ENCODE data around the gene LCT.
A peak's percentile ranks its signal among the peaks of the same experiment; 100 is the strongest.

The LCT gene

DNA sequence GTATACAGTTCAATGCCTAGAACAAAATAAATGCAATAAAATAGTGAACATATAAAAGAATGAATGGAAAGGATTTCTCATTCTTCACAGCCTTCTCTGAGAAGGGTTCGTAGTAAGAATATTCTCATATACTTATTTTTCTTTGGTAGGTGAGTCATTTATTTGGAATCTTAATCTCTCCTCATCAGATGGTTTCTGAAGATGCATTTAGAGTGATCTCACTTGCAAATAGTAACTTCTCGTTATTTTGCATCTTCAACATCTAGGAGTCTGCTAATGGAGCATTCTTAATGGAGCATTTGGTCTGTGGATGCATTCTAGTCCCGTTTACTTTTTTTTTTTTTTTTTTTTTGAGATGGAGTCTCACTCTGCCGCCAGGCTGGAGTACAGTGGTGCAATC, 91.4 kb downstream of the LCT start:
- Histone ChIP-seq H3K36me3 (ENCODE audit: control insufficient read depth, insufficient read depth, low read length) (no peaks in the 10 kb centered on the region; the same call in 1 of the 2 replicates), H3K4me3 (ENCODE audit: low read length) (no peak overlapping the region), H3K27me3 (ENCODE audit: control insufficient read depth, insufficient read depth, low read length) (no peaks in the 10 kb centered on the region), H3K4me1 (ENCODE audit: control insufficient read depth, insufficient read depth, low read length) (no peaks in the 10 kb centered on the region), H3K27ac (ENCODE audit: low read length) (no peak overlapping the region), H3K9me3 (ENCODE audit: control insufficient read depth, insufficient read depth, low read length) (no peaks in the 10 kb centered on the region)
- no peak for DNase-seq (ENCODE audit: low read depth, low spot score)
- WGBS (ENCODE audit: insufficient coverage, insufficient read length), result no CpG with 5 or more reads among the region's 4 CpGs

DNA sequence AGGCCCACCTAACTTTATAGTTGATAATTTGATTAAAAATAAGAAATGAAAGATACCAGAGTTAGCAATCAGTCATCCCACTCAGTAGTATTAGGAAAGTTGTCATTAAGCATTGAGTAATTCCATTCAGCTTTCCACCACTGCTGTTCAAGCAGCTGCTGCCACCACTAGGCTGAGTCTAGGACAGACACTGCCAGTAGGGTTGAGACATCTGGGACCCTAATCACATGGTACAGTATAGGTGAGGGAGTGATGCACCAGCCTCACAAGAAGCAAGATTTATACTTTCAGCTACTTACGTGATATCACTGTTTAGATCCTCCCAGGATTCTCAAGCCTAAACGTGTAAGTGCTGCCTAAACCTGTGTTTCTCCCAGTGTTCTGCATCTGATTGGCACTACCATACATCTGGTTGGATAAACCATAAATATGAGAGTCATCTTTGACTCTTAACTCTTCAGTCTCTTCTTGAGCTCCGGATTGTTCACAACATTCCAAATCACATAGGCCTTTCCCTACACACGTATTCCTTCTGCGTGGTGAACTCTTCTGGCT, 92.1 kb downstream of the LCT start:
- no CpG with 5 or more reads among the region's 5 CpGs for WGBS (ENCODE audit: insufficient coverage, insufficient read length)

DNA sequence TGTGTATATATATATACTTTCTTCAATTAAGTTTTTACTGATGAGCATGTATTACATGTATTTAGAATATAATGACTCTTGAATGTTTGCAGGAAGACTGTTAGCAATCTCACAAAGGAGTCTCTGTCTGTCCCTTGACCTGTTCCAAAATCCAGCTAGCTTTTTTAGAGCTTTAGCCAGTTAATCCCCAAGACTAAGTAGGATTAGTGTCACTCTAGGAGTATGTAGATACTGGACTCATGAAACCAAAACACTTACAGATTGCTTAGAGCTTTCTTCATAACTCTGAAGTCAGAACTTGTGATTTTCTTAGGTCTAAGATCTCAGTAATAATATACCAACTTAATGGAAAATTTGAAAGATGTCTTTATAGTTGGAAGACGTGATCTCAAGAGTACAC, 93.1 kb downstream of the LCT start:
- H3K27ac ChIP-seq (ENCODE audit: low read length), result no peak overlapping the region

More for the DNA sequence above, 92.1 kb downstream of the LCT start:
- no peak overlapping the region for H3K4me3 ChIP-seq (ENCODE audit: low read length)
- no peaks in the 10 kb centered on the region for H3K9me3 ChIP-seq (ENCODE audit: control insufficient read depth, insufficient read depth, low read length)
- H3K27ac ChIP-seq (ENCODE audit: low read length), result no peak overlapping the region
- H3K36me3 ChIP-seq (ENCODE audit: control insufficient read depth, insufficient read depth, low read length), result no peaks in the 10 kb centered on the region; the same call in 1 of the 2 replicates
- no peaks in the 10 kb centered on the region for H3K27me3 ChIP-seq (ENCODE audit: control insufficient read depth, insufficient read depth, low read length)
- no peaks in the 10 kb centered on the region for H3K4me1 ChIP-seq (ENCODE audit: control insufficient read depth, insufficient read depth, low read length)
- no peak for DNase-seq (ENCODE audit: low read depth, low spot score)

DNA sequence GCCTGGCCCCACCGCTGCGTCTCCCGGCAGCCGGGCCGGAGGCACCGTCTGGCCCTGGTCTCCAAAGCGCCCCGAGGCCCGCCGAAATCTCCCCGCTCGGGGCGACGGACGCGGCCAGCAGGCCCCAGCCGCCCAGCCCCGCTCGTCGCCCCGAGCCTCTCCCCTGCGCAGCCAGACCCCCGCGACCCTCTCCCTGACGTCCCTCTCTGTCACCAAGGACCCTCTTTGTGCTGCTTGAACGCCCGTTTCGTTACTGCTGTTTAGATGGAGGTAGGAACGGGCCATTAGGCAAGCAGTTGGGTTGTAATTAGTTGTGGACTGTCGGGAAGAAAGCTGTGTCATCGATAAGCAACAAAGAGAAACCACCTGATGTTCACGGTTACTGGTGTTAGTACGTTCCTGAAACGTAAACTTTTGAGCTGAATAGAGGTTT, 94.6 kb downstream of the LCT start:
- no peak for DNase-seq (ENCODE audit: low read depth, low spot score)
- peak overlapping the region; percentile 77 for H3K4me3 ChIP-seq (ENCODE audit: low read length)
- H3K9me3 ChIP-seq (ENCODE audit: control insufficient read depth, insufficient read depth, low read length), result no peaks in the 10 kb centered on the region
- no peaks in the 10 kb centered on the region; the same call in 1 of the 2 replicates for H3K36me3 ChIP-seq (ENCODE audit: control insufficient read depth, insufficient read depth, low read length)
- no peaks in the 10 kb centered on the region for H3K27me3 ChIP-seq (ENCODE audit: control insufficient read depth, insufficient read depth, low read length)
- WGBS (ENCODE audit: insufficient coverage, insufficient read length), result no CpG with 5 or more reads among the region's 34 CpGs
- H3K4me1 ChIP-seq (ENCODE audit: control insufficient read depth, insufficient read depth, low read length), result no peaks in the 10 kb centered on the region
- no peak overlapping the region for H3K27ac ChIP-seq (ENCODE audit: low read length)

More for the DNA sequence above, 93.1 kb downstream of the LCT start:
- no peaks in the 10 kb centered on the region for H3K9me3 ChIP-seq (ENCODE audit: control insufficient read depth, insufficient read depth, low read length)
- no CpG with 5 or more reads among the region's 1 CpG for WGBS (ENCODE audit: insufficient coverage, insufficient read length)
- H3K4me3 ChIP-seq (ENCODE audit: low read length), result no peak overlapping the region
- no peaks in the 10 kb centered on the region for H3K27me3 ChIP-seq (ENCODE audit: control insufficient read depth, insufficient read depth, low read length)
- no peaks in the 10 kb centered on the region; the same call in 1 of the 2 replicates for H3K36me3 ChIP-seq (ENCODE audit: control insufficient read depth, insufficient read depth, low read length)
- no peaks in the 10 kb centered on the region for H3K4me1 ChIP-seq (ENCODE audit: control insufficient read depth, insufficient read depth, low read length)
- no peak for DNase-seq (ENCODE audit: low read depth, low spot score)

DNA sequence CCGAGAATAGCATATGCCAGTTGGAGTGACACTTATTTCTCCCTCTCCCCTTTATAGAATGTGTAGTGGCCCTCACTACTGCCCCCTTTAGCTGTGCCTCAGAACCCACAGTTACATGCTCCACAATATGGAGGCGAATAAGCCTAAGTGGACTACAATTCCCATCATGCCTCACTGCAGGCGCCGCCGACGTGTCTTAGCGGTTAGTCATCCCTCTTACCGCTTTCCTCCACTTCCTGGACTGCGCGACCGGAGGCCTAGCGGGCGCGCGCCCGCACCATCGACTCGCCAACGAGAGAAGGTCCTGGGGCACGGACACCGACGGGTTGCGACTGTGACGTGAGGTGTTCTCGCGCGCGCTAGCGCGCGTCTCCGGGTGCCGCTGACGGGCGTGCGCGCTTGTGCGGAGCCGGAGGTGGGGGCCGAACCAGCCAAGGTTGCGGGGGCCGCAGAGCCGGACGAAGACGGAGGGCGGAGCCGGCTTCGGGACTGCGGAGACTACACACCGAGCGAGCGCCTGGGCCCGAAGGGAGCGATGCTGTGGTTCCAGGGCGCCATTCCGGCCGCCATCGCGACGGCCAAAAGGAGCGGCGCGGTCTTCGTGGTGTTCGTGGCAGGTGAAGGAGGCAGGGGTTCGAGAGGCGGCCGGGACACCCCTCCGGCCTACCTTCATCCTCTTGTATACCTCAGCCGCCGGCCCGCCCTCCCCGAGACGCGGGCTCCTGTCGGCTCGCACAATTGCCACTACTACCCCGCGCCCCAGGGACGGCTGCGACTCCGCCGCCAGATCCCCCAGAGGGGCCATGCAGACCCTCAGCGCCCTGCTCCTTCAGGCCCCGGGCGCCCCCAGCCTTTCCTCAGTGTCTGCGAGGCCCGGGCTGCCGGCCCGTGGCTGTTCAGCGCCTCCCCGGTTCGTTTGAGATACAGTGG, 95.3 kb downstream of the LCT start, which contains the start of gene UBXN4:
Gene UBXN4 (plus strand): TSS at position 461 of the 930 bp plus-strand sequence. CDS start 75 bp downstream, at position 536.
- H3K27ac ChIP-seq (ENCODE audit: low read length), result no peak within 1 kb of the TSS
- no peaks in the 10 kb centered on the region for H3K4me1 ChIP-seq (ENCODE audit: control insufficient read depth, insufficient read depth, low read length)
- H3K36me3 ChIP-seq (ENCODE audit: control insufficient read depth, insufficient read depth, low read length), result no peaks in the 10 kb centered on the region; the same call in 1 of the 2 replicates
- H3K4me3 ChIP-seq (ENCODE audit: low read length), result peak within 1 kb of the TSS; percentile 77
- no CpG with 5 or more reads among the region's 93 CpGs for WGBS (ENCODE audit: insufficient coverage, insufficient read length)
- DNase-seq (ENCODE audit: low read depth, low spot score), result peak; percentile 97
- no peaks in the 10 kb centered on the region for H3K9me3 ChIP-seq (ENCODE audit: control insufficient read depth, insufficient read depth, low read length)
- no peaks in the 10 kb centered on the region for H3K27me3 ChIP-seq (ENCODE audit: control insufficient read depth, insufficient read depth, low read length)

DNA sequence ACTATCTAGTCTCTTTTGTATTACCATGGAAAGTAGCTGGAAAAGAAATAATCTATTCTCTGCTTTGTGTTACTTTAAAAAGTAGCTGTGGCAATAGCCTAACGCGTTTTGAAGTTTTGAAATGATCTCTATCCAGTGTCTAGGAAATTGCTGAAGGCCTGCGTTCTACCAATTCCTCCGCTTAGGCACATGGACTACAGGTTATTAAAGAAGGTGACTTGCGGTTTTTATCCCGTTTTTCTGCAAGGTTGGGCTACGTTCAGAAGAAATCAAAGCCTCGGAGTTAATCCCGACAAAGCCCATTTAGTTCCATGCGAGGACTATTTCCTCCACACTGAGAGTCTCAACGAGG, 96.0 kb downstream of the LCT start:
- WGBS (ENCODE audit: insufficient coverage, insufficient read length), result no CpG with 5 or more reads among the region's 11 CpGs
- no peak for DNase-seq (ENCODE audit: low read depth, low spot score)
- Histone ChIP-seq H3K27me3 (ENCODE audit: control insufficient read depth, insufficient read depth, low read length) (no peaks in the 10 kb centered on the region), H3K4me1 (ENCODE audit: control insufficient read depth, insufficient read depth, low read length) (no peaks in the 10 kb centered on the region), H3K9me3 (ENCODE audit: control insufficient read depth, insufficient read depth, low read length) (no peaks in the 10 kb centered on the region), H3K27ac (ENCODE audit: low read length) (no peak overlapping the region), H3K36me3 (ENCODE audit: control insufficient read depth, insufficient read depth, low read length) (no peaks in the 10 kb centered on the region; the same call in 1 of the 2 replicates), H3K4me3 (ENCODE audit: low read length) (no peak overlapping the region)

DNA sequence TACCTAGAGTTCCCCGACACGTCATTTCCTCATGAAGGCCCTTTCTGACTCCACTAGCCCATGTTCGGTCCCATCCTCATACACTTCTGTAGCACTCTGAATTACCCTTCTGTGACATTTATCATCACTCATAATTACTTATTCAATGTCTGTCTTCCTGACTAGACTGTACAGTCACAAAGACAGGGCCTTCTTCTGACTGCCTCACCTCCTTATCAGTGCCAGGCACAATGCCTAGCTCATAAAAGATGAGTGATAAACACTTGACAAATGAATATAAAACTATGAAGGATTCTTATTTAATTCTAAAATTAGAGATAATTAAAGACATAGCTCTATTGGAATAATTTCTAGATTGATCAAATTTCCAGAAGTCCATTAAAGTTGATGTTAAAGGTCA, 96.8 kb downstream of the LCT start:
- Histone ChIP-seq H3K27me3 (ENCODE audit: control insufficient read depth, insufficient read depth, low read length) (no peaks in the 10 kb centered on the region), H3K36me3 (ENCODE audit: control insufficient read depth, insufficient read depth, low read length) (no peaks in the 10 kb centered on the region; the same call in 1 of the 2 replicates), H3K4me3 (ENCODE audit: low read length) (no peak overlapping the region), H3K9me3 (ENCODE audit: control insufficient read depth, insufficient read depth, low read length) (no peaks in the 10 kb centered on the region), H3K4me1 (ENCODE audit: control insufficient read depth, insufficient read depth, low read length) (no peaks in the 10 kb centered on the region), H3K27ac (ENCODE audit: low read length) (no peak overlapping the region)
- DNase-seq (ENCODE audit: low read depth, low spot score), result no peak
- WGBS (ENCODE audit: insufficient coverage, insufficient read length), result no CpG with 5 or more reads among the region's 3 CpGs
